HG03103 (cell line): ENCODE data around the gene ADA.
"Not testable (repeated sequence)": the region's sequence is repeated elsewhere in the genome, so short reads cannot be mapped to it uniquely, and the experiment has no call there.

Experiments used
- ATAC-seq: cut with Tn5 transposase; IDR thresholded peaks from one replicate; pipeline ENCODE4 v1.9.1; 2021; ENCODE audit warnings: low read depth; ENCODE audit not compliant: unreplicated experiment

Gene ADA

DNA sequence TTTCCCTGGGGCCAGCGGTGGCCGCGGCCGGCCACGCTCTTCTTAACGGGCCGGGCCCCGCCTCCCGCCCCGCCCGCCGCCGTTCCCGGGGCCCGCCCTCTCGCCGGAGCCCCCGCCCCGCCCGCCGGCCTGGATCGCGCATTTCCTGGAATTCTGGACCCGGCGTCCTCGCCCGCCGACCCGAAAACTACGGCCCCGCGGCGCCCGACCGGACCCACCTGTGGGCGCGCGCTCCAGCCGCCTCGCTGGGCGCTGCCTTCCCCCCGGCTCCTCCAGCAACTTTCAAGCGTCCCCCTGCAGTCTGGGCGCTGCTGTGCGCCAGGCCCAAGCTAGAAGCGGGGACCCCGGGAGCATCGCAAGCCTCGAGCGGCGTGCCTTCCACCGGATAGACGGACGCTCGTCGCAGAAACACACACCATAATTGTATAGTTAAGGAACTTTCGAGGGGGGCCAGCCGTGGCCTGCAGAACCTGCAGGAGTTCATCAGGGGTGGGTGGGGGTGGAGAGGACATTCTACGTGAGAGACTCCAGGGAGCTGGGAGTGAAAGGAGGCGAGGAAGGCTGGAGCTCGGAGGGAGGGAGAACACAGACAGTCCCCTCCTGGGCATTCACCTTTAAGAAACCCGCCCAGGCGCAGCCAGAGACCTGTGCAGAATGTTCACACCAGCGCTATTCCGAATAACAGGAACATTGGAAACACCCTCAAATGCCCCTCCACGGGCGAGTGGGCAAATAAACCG, at the start of gene ADA:
ADA (minus strand) TSS at position 16 of the 740 bp plus-strand sequence. CDS start 92 bp downstream, outside the sequence.
- no peak for ATAC-seq

GRCh38 chr20:44700306-44700705, 48.8 kb upstream of the ADA start:
- no peak for ATAC-seq

GRCh38 chr20:44698351-44698750, 46.9 kb upstream of the ADA start:
- no peak for ATAC-seq

DNA sequence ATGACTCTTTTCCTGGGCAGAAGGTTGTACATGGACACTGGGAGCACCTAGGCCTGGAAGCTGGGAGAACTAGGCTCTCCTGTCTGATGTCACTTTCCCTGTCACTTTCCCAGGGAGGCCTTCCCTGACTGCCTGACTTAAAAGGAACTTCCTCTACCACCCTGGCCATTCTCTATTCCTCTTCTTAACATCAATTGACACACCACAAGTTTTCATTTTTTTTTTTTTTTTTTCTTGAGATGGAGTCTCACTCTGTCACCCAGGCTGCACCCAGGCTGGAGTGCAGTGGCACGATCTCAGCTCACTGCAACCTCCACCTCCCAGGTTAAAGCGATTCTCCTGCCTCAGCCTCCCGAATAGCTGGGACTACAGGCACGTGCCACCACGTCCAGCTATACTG, 45.5 kb upstream of the ADA start:
- not testable (repeated sequence) for ATAC-seq

DNA sequence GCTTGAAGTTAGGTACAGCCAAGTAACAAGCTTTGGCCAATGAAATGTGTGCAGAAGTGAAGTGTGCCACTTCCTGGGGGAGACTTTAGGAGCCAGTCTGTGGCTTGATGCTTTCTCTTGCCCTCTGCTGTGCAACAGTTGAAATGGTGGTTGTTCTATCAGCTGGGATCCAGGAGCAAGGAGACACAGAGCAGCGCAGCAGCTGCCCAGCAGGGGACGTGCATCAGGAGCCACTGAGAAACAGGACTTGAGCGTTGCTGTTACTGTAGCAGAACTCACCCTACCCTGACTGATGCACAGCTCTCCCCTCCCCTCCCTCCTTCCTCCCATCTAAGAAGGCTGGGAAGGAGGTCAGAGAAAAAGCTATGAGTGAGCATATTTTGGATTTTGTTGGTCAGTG, 44.8 kb upstream of the ADA start:
- no peak for ATAC-seq

GRCh38 chr20:44695674-44696300, 44.3 kb upstream of the ADA start:
- no peak for ATAC-seq

DNA sequence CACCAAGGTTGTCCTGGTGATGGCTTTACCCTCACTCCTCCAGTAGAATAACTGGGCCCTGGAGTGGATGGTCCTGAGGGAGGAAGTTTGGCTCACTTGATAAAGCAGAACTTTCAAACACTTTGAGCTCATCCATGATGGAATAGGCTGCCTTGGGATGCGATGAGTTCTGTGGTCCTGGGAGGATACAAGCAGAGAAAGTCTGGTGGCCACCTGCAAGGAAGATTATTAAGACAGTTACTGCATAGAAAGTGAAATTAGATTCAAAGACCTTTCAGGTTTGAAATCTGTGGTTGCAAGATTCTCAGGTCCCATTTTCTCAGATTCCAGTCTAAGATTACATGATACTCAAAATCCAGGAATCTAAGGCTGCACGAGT, 43.8 kb upstream of the ADA start:
- no peak for ATAC-seq

- no peak for ATAC-seq
Measured at GRCh38 chr20:44694159-44694558, 42.7 kb upstream of the ADA start.

GRCh38 chr20:44693627-44694026, 42.1 kb upstream of the ADA start:
- no peak for ATAC-seq

DNA sequence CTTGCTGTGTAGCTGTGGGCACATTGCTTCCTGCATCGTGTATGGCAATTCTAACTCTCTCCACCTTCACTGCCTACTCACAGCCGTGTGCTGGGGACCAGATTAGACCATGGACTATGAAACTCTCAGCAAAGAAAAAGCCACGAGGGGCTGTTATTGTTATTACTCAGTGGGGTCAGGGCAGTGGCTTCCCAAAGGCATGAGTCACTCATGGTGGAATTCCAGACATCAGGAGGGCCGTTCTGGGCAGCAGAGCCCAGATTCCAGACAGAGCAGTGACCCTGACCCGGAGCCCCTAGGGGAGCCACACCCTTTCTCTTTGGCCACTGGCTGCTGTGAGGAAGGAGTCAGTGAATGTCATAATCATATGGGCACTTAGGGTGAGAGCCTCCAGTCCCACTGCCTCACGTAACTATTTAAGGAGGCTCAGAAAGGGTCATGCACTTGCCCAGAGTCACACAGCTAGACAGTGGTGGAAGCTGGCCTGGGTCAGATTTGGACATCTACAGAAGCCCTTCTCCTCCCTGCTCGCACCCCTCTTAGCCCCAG, 41.5 kb upstream of the ADA start:
- ATAC-seq: no peak

- no peak for ATAC-seq
Measured at GRCh38 chr20:44691424-44692423, 40.2 kb upstream of the ADA start.

GRCh38 chr20:44690781-44691423, 39.4 kb upstream of the ADA start:
- no peak for ATAC-seq

DNA sequence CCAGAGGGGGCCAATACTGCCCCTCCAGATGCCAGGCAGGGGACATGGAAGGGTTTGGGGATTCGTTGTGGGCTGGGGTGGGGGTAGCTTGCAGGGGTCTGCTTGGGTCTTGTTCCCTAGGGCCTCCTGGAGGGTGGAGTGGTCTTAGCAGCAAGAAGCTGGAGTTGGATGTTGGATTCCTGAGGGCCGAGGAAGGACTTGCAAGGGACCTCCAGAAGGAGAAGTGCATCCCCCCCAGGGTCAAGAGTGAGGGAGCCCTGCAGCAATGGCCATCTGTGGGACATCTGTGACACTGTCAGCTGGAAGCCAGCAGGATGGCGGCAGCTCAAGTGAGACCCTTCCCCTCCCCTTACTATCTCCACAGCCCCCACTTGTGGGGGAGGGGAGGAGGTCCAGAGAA, 38.3 kb upstream of the ADA start:
- ATAC-seq: no peak

DNA sequence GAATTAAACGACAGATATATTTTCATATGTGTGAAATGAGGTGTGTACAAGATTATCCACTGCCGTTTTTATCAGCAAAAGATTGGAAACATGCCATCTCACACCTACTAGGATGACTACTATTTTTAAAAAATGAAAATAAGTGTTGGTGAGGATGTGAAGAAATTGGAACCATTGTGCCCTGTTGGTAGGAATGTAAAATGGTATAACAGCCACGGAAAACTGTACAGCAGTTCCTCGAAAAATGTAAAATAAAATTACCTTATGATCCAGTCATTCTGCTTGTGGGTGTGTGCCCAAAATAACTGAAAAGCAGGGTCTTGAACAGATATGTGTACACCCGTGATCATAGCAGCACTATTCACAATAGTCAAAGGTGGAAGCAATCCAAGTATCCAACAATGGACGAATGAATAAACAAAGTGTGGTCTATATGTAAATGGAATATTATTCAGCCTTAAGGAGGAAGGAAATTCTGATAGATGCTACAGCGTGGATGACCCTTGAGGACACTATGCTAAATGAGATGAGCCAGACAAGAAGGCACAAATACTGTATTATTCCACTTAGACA, 36.6 kb upstream of the ADA start:
- no peak for ATAC-seq

DNA sequence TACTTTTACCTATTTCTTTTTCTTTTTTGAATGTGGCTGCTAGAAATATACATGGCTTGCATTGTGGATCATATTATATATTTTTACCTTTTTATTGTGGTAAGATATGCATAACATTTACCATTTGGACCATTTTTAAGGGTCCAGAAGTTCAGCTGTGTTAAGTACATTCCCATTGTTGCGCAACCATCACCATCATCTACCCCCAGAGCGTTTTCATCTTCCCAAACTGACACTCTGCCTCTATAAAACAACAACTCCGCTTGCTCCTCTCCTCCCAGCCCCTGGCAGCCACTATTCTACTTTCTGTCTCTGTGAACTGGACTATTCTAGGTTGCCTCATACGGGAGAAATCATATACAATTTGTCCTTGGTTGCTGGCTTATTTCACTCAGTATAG, 35.4 kb upstream of the ADA start:
- ATAC-seq: no peak

GRCh38 chr20:44684047-44684967, 32.8 kb upstream of the ADA start:
- ATAC-seq: no peak

- no peak for ATAC-seq
Measured at GRCh38 chr20:44683263-44684046, 32.0 kb upstream of the ADA start.
